Stimulated activated naive CD8-positive, alpha-beta T cell treated with anti-CD3 and anti-CD28 coated beads, Interleukin-15, Interleukin-2, amounts not matched to agents 100 ng/mL and 50 ng/mL, for 24 hours (primary cell): ENCODE results near the gene POFUT2.

Experiments used
- H3K27ac Mint-ChIP-seq: one replicate; pipeline ENCODE4 v1.8.0; 2021; ENCODE audit warnings: mild to moderate bottlenecking, mixed read lengths
- H3K27me3 Mint-ChIP-seq: one replicate; pipeline ENCODE4 v1.8.0; 2021; ENCODE audit warnings: mixed read lengths
- H3K36me3 Mint-ChIP-seq: one replicate; pipeline ENCODE4 v1.8.0; 2021; ENCODE audit warnings: low read depth, mixed read lengths
- H3K4me1 Mint-ChIP-seq: one replicate; pipeline ENCODE4 v1.8.0; 2021; ENCODE audit warnings: low read depth, mixed read lengths
- H3K4me3 Mint-ChIP-seq: one replicate; pipeline ENCODE4 v1.8.0; 2021; ENCODE audit warnings: mild to moderate bottlenecking, mixed read lengths
- H3K9me3 Mint-ChIP-seq: one replicate; pipeline ENCODE4 v1.8.0; 2021; ENCODE audit warnings: mixed read lengths

Gene POFUT2

GRCh38 chr21:45299864-45300785, 12.4 kb upstream of the POFUT2 start:
- Mint-ChIP-seq H3K9me3 (no peaks in the 10 kb centered on the region), H3K4me1 (peaks cover 13% of the 10 kb centered on the region), H3K36me3 (no peaks in the 10 kb centered on the region), H3K4me3 (no peak overlapping the region), H3K27ac (no peak overlapping the region), H3K27me3 (no peaks in the 10 kb centered on the region)

- H3K36me3 Mint-ChIP-seq, result no peaks in the 10 kb centered on the region
- H3K9me3 Mint-ChIP-seq, result no peaks in the 10 kb centered on the region
- no peak overlapping the region for H3K4me3 Mint-ChIP-seq
- no peak overlapping the region for H3K27ac Mint-ChIP-seq
- H3K4me1 Mint-ChIP-seq, result peaks cover 4% of the 10 kb centered on the region
- no peaks in the 10 kb centered on the region for H3K27me3 Mint-ChIP-seq
These were observed 11.6 kb upstream of the POFUT2 start for GRCh38 chr21:45299026-45299863.

GRCh38 chr21:45297869-45298268, 10.2 kb upstream of the POFUT2 start:
- Mint-ChIP-seq H3K27me3 (no peaks in the 10 kb centered on the region), H3K4me3 (no peak overlapping the region), H3K36me3 (no peaks in the 10 kb centered on the region), H3K9me3 (no peaks in the 10 kb centered on the region), H3K27ac (no peak overlapping the region), H3K4me1 (peaks cover 4% of the 10 kb centered on the region)

GRCh38 chr21:45297329-45297728, 9.6 kb upstream of the POFUT2 start:
- Mint-ChIP-seq H3K4me3 (no peak overlapping the region), H3K36me3 (no peaks in the 10 kb centered on the region), H3K4me1 (peaks cover 9% of the 10 kb centered on the region), H3K27ac (no peak overlapping the region), H3K9me3 (no peaks in the 10 kb centered on the region), H3K27me3 (no peaks in the 10 kb centered on the region)

GRCh38 chr21:45296638-45297037, 8.9 kb upstream of the POFUT2 start:
- H3K27me3 Mint-ChIP-seq, result no peaks in the 10 kb centered on the region

GRCh38 chr21:45295576-45296365, 8.1 kb upstream of the POFUT2 start:
- no peaks in the 10 kb centered on the region for H3K36me3 Mint-ChIP-seq
- H3K27ac Mint-ChIP-seq, result no peak overlapping the region
- H3K4me3 Mint-ChIP-seq, result no peak overlapping the region
- no peaks in the 10 kb centered on the region for H3K27me3 Mint-ChIP-seq
- no peaks in the 10 kb centered on the region for H3K9me3 Mint-ChIP-seq
- H3K4me1 Mint-ChIP-seq, result peaks cover 11% of the 10 kb centered on the region

More at GRCh38 chr21:45296638-45297037, 8.9 kb upstream of the POFUT2 start:
- Mint-ChIP-seq H3K27ac (no peak overlapping the region), H3K9me3 (no peaks in the 10 kb centered on the region), H3K36me3 (no peaks in the 10 kb centered on the region), H3K4me3 (no peak overlapping the region), H3K4me1 (peaks cover 11% of the 10 kb centered on the region)

GRCh38 chr21:45294509-45295291, 7.0 kb upstream of the POFUT2 start:
- no peaks in the 10 kb centered on the region for H3K9me3 Mint-ChIP-seq
- no peak overlapping the region for H3K4me3 Mint-ChIP-seq
- H3K36me3 Mint-ChIP-seq, result no peaks in the 10 kb centered on the region
- H3K4me1 Mint-ChIP-seq, result peaks cover 11% of the 10 kb centered on the region
- H3K27me3 Mint-ChIP-seq, result no peaks in the 10 kb centered on the region
- no peak overlapping the region for H3K27ac Mint-ChIP-seq

- H3K4me1 Mint-ChIP-seq, result peaks cover 17% of the 10 kb centered on the region
- H3K27ac Mint-ChIP-seq, result no peak overlapping the region
- H3K4me3 Mint-ChIP-seq, result no peak overlapping the region
- H3K27me3 Mint-ChIP-seq, result no peaks in the 10 kb centered on the region
- H3K36me3 Mint-ChIP-seq, result no peaks in the 10 kb centered on the region
- H3K9me3 Mint-ChIP-seq, result no peaks in the 10 kb centered on the region
These were observed 6.2 kb upstream of the POFUT2 start for GRCh38 chr21:45293726-45294401.

GRCh38 chr21:45293220-45293725, 5.6 kb upstream of the POFUT2 start:
- H3K4me1 Mint-ChIP-seq, result peaks cover 17% of the 10 kb centered on the region
- no peaks in the 10 kb centered on the region for H3K9me3 Mint-ChIP-seq
- H3K27me3 Mint-ChIP-seq, result no peaks in the 10 kb centered on the region
- no peak overlapping the region for H3K4me3 Mint-ChIP-seq
- H3K27ac Mint-ChIP-seq, result no peak overlapping the region
- no peaks in the 10 kb centered on the region for H3K36me3 Mint-ChIP-seq

- no peak overlapping the region for H3K4me3 Mint-ChIP-seq
- no peaks in the 10 kb centered on the region for H3K36me3 Mint-ChIP-seq
These were observed 4.9 kb upstream of the POFUT2 start for GRCh38 chr21:45292399-45293219.

GRCh38 chr21:45291613-45292398, 4.1 kb upstream of the POFUT2 start:
- H3K27me3 Mint-ChIP-seq, result no peaks in the 10 kb centered on the region
- no peaks in the 10 kb centered on the region for H3K9me3 Mint-ChIP-seq
- no peaks in the 10 kb centered on the region for H3K36me3 Mint-ChIP-seq
- H3K4me1 Mint-ChIP-seq, result peaks cover 17% of the 10 kb centered on the region
- H3K4me3 Mint-ChIP-seq, result no peak overlapping the region
- no peak overlapping the region for H3K27ac Mint-ChIP-seq

More at GRCh38 chr21:45292399-45293219, 4.9 kb upstream of the POFUT2 start:
- Mint-ChIP-seq H3K9me3 (no peaks in the 10 kb centered on the region), H3K4me1 (peaks cover 17% of the 10 kb centered on the region), H3K27me3 (no peaks in the 10 kb centered on the region), H3K27ac (no peak overlapping the region)

GRCh38 chr21:45290948-45291612, 3.4 kb upstream of the POFUT2 start:
- H3K4me1 Mint-ChIP-seq, result peaks cover 22% of the 10 kb centered on the region
- H3K36me3 Mint-ChIP-seq, result no peaks in the 10 kb centered on the region
- no peak overlapping the region for H3K27ac Mint-ChIP-seq
- H3K9me3 Mint-ChIP-seq, result no peaks in the 10 kb centered on the region
- no peak overlapping the region for H3K4me3 Mint-ChIP-seq
- no peaks in the 10 kb centered on the region for H3K27me3 Mint-ChIP-seq
